ENCODE measurements around the gene MAN2B1. TPM values are rescaled to one million over a fixed set of nuclear protein-coding genes. Genes with fewer than 3 reads are reported as not detected.

The MAN2B1 gene
- total and polyA plus RNA-seq, 2 of the 13 experiments (the other 11 are each of a cell fraction or from before 2014, with no cell fraction given): 23.6 to 23.8 TPM

DNA sequence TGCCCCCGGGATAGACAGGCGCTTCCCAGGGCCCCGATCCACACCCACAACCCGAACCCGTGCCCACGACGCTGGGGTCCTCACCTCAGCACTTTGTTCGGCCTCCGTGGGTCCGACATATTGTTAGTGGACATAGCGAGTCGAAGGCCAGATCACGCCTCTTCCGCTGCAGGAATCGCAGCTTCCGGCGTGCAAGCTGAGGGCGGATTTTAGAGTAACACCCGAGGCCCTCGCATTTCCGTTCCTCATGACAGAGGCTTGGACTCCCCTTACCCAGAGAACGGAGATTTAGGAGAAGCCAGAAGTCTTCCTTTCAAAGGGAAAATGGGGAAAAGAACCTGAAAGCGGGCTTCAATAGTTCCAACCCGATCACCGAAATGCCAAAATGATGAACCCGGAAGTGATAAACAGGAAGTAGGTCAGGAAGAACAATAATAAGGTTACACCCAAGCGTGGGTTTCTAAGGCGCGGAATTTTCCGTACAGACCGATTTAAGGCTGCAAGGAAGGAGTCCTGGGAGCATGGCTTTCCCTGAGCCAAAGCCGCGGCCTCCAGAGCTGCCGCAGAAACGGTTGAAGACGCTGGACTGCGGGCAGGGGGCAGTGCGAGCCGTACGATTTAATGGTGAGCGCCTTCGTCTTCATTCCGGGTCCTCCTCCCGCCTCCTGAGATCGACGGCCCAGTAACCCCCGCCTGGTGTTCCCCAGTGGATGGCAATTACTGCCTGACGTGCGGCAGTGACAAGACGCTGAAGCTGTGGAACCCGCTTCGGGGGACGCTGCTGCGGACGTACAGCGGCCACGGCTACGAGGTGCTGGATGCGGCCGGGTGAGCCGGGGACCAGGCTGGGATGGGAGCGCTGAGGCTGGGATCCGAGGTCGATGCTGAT lies 3.0 kb upstream of the MAN2B1 start (continued):
- TF ChIP-seq, protein P1, sequence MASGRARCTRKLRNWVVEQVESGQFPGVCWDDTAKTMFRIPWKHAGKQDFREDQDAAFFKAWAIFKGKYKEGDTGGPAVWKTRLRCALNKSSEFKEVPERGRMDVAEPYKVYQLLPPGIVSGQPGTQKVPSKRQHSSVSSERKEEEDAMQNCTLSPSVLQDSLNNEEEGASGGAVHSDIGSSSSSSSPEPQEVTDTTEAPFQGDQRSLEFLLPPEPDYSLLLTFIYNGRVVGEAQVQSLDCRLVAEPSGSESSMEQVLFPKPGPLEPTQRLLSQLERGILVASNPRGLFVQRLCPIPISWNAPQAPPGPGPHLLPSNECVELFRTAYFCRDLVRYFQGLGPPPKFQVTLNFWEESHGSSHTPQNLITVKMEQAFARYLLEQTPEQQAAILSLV (CRISPR knock-in tag; IDR thresholded peaks at IDR 0.05; ENCODE audit: borderline replicate concordance): peak; percentile 38; the same call in 1 of the 2 replicates
- TF ChIP-seq, protein P2, sequence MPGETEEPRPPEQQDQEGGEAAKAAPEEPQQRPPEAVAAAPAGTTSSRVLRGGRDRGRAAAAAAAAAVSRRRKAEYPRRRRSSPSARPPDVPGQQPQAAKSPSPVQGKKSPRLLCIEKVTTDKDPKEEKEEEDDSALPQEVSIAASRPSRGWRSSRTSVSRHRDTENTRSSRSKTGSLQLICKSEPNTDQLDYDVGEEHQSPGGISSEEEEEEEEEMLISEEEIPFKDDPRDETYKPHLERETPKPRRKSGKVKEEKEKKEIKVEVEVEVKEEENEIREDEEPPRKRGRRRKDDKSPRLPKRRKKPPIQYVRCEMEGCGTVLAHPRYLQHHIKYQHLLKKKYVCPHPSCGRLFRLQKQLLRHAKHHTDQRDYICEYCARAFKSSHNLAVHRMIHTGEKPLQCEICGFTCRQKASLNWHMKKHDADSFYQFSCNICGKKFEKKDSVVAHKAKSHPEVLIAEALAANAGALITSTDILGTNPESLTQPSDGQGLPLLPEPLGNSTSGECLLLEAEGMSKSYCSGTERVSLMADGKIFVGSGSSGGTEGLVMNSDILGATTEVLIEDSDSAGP (CRISPR knock-in tag; IDR thresholded peaks at IDR 0.05; ENCODE audit: borderline replicate concordance): peak; percentile 42; the same call in 1 of the 2 replicates
- TF ChIP-seq HNRNPUL1 (IDR thresholded peaks at IDR 0.05; ENCODE audit: low read depth, low read length) (no peak), FOXM1 (CRISPR knock-in tag; IDR thresholded peaks at IDR 0.05) (no peak), ZNF331 (CRISPR knock-in tag; IDR thresholded peaks at IDR 0.05) (no peak; the same call in 1 of the 2 replicates), HMGA1 (CRISPR knock-in tag; conservative IDR thresholded peaks at IDR 0.05) (no peak), SKI (IDR thresholded peaks at IDR 0.05; ENCODE audit: partially characterized antibody) (no peak), ZNF205 (CRISPR knock-in tag; IDR thresholded peaks at IDR 0.05) (0 out of 2 replicates have a peak, but pooled peaks have one; percentile 13), KDM4B (CRISPR knock-in tag; IDR thresholded peaks at IDR 0.05) (peak; percentile 21; the same call in 1 of the 2 replicates), ELF1 (CRISPR knock-in tag; IDR thresholded peaks at IDR 0.05) (peak; percentile 97), ZNF768 (CRISPR knock-in tag; IDR thresholded peaks at IDR 0.05) (peak; percentile 49; the same call in 1 of the 2 replicates), NFATC3 (CRISPR knock-in tag; IDR thresholded peaks at IDR 0.05) (peak; percentile 71; the same call in 1 of the 2 replicates), RCOR2 (CRISPR knock-in tag; IDR thresholded peaks at IDR 0.05) (no peak), CBX1 (IDR thresholded peaks at IDR 0.05; ENCODE audit: low read depth) (no peak), ZNF354B (CRISPR knock-in tag; IDR thresholded peaks at IDR 0.05) (no peak), ATF1 (CRISPR knock-in tag; IDR thresholded peaks at IDR 0.05) (peak; percentile 86), CREB1 (IDR thresholded peaks at IDR 0.05) (peak; percentile 52), CREB1 (CRISPR knock-in tag; IDR thresholded peaks at IDR 0.05) (peak; percentile 88), RBAK (CRISPR knock-in tag; IDR thresholded peaks at IDR 0.05) (no peak), MED13 (CRISPR knock-in tag; IDR thresholded peaks at IDR 0.05) (no peak), DNMT3B (CRISPR knock-in tag; conservative IDR thresholded peaks at IDR 0.05) (no peak)
- TF ChIP-seq, protein P3, sequence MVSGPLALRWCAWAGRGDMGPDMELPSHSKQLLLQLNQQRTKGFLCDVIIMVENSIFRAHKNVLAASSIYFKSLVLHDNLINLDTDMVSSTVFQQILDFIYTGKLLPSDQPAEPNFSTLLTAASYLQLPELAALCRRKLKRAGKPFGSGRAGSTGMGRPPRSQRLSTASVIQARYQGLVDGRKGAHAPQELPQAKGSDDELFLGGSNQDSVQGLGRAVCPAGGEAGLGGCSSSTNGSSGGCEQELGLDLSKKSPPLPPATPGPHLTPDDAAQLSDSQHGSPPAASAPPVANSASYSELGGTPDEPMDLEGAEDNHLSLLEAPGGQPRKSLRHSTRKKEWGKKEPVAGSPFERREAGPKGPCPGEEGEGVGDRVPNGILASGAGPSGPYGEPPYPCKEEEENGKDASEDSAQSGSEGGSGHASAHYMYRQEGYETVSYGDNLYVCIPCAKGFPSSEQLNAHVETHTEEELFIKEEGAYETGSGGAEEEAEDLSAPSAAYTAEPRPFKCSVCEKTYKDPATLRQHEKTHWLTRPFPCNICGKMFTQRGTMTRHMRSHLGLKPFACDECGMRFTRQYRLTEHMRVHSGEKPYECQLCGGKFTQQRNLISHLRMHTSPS (CRISPR knock-in tag; IDR thresholded peaks at IDR 0.05; ENCODE audit: low read depth): no peak
- TF ChIP-seq, protein P4, sequence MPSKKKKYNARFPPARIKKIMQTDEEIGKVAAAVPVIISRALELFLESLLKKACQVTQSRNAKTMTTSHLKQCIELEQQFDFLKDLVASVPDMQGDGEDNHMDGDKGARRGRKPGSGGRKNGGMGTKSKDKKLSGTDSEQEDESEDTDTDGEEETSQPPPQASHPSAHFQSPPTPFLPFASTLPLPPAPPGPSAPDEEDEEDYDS (CRISPR knock-in tag; IDR thresholded peaks at IDR 0.05): peak; percentile 28; the same call in 1 of the 2 replicates
- TF ChIP-seq, protein P5, sequence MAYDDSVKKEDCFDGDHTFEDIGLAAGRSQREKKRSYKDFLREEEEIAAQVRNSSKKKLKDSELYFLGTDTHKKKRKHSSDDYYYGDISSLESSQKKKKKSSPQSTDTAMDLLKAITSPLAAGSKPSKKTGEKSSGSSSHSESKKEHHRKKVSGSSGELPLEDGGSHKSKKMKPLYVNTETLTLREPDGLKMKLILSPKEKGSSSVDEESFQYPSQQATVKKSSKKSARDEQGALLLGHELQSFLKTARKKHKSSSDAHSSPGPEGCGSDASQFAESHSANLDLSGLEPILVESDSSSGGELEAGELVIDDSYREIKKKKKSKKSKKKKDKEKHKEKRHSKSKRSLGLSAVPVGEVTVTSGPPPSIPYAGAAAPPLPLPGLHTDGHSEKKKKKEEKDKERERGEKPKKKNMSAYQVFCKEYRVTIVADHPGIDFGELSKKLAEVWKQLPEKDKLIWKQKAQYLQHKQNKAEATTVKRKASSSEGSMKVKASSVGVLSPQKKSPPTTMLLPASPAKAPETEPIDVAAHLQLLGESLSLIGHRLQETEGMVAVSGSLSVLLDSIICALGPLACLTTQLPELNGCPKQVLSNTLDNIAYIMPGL (CRISPR knock-in tag; IDR thresholded peaks at IDR 0.05; ENCODE audit: borderline replicate concordance in 1 of 2, low read depth in 1 of 2): peak; percentile 47 to 55; a peak in 3 of 4 replicates

All from HepG2 (cell line).